Ishikawa (cell line): ENCODE data around the gene TSPYL4.

ENCODE experiments used
- CEBPB ChIP-seq: IDR thresholded peaks from 2 replicates; pipeline ENCODE4 v1.6.1; 2012
- CREB1 ChIP-seq: IDR thresholded peaks from 2 replicates; pipeline ENCODE4 v1.6.1; 2012; ENCODE audit warnings: low read depth
- EGR1 ChIP-seq: IDR thresholded peaks from 2 replicates; pipeline ENCODE4 v1.6.1; 2012
- EP300 ChIP-seq: IDR thresholded peaks from 2 replicates; pipeline ENCODE4 v1.6.1; 2012; ENCODE audit warnings: borderline replicate concordance
- FOXM1 ChIP-seq: IDR thresholded peaks from 2 replicates; pipeline ENCODE4 v1.6.1; 2012; ENCODE audit warnings: low read depth, borderline replicate concordance
- NFIC ChIP-seq: IDR thresholded peaks from 2 replicates; pipeline ENCODE4 v1.6.1; 2012
- RAD21 ChIP-seq: IDR thresholded peaks from 2 replicates; pipeline ENCODE4 v1.6.1; 2012; ENCODE audit warnings: low read depth
- TAF1 ChIP-seq: IDR thresholded peaks from 2 replicates; pipeline ENCODE4 v1.6.1; 2012; ENCODE audit warnings: low read depth, mild to moderate bottlenecking
- TCF12 ChIP-seq: IDR thresholded peaks from 2 replicates; pipeline ENCODE4 v1.6.1; 2012; ENCODE audit warnings: low read depth
- TEAD4 ChIP-seq: IDR thresholded peaks from 2 replicates; pipeline ENCODE4 v1.6.1; 2012
- YY1 ChIP-seq: IDR thresholded peaks from 2 replicates; pipeline ENCODE4 v1.6.1; 2012; ENCODE audit warnings: low read depth
- ZBTB7A ChIP-seq: IDR thresholded peaks from 2 replicates; pipeline ENCODE4 v1.6.1; 2012; ENCODE audit warnings: low read depth
- TF ChIP-seq, protein P1 (sequence below): IDR thresholded peaks from 2 replicates; pipeline ENCODE4 v1.6.1; 2012
- TF ChIP-seq, protein P2 (sequence below): IDR thresholded peaks from 2 replicates; pipeline ENCODE4 v1.6.1; 2012; ENCODE audit warnings: low read depth, mild to moderate bottlenecking
- TF ChIP-seq, protein P3 (sequence below): IDR thresholded peaks from 2 replicates; pipeline ENCODE4 v1.6.1; 2012

TSPYL4 gene

DNA sequence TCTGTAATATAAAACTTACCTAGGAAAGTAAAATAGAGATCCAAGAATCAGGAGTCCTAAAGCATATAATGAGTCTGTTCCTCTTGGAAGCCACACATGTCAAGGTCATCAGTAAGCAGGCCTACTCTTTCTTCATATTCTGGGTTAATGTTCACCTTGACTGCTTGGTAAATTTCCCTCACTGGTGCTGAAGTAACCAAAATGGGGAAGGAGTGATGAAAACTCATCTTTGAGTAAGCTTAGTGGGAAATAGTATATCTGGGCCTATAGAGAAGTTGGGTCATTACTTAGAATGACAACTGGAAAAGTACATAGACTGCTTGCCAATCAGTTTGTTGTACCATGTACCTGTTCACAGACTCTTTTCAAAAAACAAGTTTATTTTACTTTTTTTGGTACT, 6.6 kb downstream of the TSPYL4 start:
- no peak for TF ChIP-seq YY1
- TF ChIP-seq RAD21: no peak
- TF ChIP-seq, protein P1, sequence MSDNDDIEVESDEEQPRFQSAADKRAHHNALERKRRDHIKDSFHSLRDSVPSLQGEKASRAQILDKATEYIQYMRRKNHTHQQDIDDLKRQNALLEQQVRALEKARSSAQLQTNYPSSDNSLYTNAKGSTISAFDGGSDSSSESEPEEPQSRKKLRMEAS: no peak
- no peak for TF ChIP-seq EGR1
- no peak for TF ChIP-seq CREB1
- TF ChIP-seq NFIC: no peak
- TF ChIP-seq CEBPB: no peak
- TF ChIP-seq, protein P2, sequence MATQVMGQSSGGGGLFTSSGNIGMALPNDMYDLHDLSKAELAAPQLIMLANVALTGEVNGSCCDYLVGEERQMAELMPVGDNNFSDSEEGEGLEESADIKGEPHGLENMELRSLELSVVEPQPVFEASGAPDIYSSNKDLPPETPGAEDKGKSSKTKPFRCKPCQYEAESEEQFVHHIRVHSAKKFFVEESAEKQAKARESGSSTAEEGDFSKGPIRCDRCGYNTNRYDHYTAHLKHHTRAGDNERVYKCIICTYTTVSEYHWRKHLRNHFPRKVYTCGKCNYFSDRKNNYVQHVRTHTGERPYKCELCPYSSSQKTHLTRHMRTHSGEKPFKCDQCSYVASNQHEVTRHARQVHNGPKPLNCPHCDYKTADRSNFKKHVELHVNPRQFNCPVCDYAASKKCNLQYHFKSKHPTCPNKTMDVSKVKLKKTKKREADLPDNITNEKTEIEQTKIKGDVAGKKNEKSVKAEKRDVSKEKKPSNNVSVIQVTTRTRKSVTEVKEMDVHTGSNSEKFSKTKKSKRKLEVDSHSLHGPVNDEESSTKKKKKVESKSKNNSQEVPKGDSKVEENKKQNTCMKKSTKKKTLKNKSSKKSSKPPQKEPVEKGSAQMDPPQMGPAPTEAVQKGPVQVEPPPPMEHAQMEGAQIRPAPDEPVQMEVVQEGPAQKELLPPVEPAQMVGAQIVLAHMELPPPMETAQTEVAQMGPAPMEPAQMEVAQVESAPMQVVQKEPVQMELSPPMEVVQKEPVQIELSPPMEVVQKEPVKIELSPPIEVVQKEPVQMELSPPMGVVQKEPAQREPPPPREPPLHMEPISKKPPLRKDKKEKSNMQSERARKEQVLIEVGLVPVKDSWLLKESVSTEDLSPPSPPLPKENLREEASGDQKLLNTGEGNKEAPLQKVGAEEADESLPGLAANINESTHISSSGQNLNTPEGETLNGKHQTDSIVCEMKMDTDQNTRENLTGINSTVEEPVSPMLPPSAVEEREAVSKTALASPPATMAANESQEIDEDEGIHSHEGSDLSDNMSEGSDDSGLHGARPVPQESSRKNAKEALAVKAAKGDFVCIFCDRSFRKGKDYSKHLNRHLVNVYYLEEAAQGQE: no peak
- no peak for TF ChIP-seq TCF12
- no peak for TF ChIP-seq TAF1
- TF ChIP-seq ZBTB7A: no peak
- no peak for TF ChIP-seq TEAD4
- TF ChIP-seq FOXM1: no peak
- TF ChIP-seq, protein P3, sequence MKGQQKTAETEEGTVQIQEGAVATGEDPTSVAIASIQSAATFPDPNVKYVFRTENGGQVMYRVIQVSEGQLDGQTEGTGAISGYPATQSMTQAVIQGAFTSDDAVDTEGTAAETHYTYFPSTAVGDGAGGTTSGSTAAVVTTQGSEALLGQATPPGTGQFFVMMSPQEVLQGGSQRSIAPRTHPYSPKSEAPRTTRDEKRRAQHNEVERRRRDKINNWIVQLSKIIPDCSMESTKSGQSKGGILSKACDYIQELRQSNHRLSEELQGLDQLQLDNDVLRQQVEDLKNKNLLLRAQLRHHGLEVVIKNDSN: no peak
- TF ChIP-seq EP300: no peak

DNA sequence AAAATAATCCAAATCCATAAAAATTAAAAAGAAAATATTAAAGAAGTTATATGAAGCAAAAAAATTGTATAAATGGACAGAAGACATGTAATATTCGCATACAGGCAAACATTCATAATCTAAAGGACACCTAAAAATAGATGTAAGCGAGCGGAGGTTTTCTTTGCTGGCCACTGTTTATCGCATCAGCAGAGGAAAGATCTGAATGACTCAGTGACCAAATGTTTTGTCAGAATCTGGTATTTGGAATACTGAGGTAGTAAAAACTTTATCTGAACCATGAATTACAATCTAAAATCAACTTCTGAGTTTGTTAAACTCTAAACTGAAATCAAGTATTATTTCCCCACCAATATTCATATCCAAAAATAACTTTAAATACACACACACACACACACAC, 7.8 kb downstream of the TSPYL4 start:
- TF ChIP-seq CEBPB (no peak), CREB1 (no peak), TEAD4 (no peak), EGR1 (no peak), TAF1 (no peak), ZBTB7A (no peak), NFIC (no peak), YY1 (no peak), FOXM1 (no peak), RAD21 (no peak), TCF12 (no peak), EP300 (no peak)
- TF ChIP-seq, protein P3: no peak
- TF ChIP-seq, protein P2: no peak
- TF ChIP-seq, protein P1: no peak

DNA sequence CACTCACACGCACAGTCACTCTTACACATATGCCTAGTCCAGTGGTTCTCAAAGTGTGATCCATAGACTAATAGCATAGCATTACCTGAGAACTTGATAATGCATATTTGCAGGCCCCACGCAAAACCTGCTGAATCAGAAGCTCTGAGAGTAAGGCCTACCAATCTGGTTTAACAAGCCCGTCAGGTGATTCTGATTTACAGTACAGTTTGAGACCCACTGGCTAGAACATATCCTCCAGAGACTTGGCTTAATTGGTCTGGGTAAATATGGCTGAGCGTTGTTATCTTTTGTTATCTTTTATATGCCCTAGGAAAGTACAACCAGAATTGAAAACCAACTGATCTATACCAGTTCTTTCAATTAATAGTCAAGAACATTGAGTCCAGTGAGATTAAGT, 9.6 kb downstream of the TSPYL4 start:
- no peak for TF ChIP-seq CEBPB
- TF ChIP-seq, protein P3: no peak
- TF ChIP-seq NFIC: no peak
- no peak for TF ChIP-seq EGR1
- TF ChIP-seq CREB1: no peak
- TF ChIP-seq TCF12: no peak
- TF ChIP-seq TEAD4: no peak
- TF ChIP-seq, protein P2: no peak
- TF ChIP-seq RAD21: no peak
- TF ChIP-seq, protein P1: no peak
- TF ChIP-seq EP300: no peak

DNA sequence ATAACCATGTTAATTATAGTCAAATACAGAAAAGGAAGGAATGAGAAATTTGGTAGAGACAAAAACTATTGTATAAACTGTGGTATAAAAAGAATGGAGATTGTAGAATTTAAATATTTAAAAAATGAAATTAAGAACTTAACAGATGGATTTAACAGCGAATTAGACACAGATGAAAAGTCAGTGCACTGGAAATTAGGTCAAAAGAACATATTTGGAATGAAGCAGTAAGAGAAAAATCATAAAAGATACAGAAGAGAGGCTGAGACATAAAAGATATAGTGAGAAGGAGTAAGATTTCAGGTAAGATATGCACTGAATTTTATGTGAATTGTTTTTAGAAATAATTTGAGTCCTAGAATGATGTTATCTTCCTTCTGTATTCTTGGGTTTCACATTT, 14.0 kb downstream of the TSPYL4 start:
- TF ChIP-seq YY1 (no peak), TCF12 (no peak), CEBPB (no peak), EGR1 (no peak)
